CD4-positive, alpha-beta T cell treated with Interleukin-2 at 100 ng/mL for 4 hours (primary cell): ENCODE measurements around the gene UCK2.

Experiments
- DNase-seq: peaks from one replicate; pipeline ENCODE4 v3.0.0-alpha.2; 2020; ENCODE audit warnings: low spot score

The UCK2 gene

DNA sequence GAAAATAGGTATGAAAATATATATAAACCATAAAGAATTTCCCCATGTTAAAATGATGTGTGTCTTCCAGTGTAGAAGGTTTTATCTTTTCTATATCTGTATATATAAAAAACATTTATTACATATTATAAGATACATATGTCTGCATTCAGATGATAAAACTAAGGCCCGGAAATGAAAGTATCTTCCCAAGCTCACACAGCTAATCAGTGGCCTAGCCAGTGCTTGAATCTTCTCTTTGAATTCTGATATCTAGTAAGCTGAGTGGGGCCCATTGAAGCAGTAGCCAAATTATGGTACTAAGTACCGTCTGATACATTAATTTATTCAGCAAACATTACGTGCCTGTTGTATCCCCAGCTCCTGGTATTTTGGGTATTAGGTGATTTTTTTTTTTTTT lies 28.6 kb downstream of the UCK2 start:
- DNase-seq, result no peak

DNA sequence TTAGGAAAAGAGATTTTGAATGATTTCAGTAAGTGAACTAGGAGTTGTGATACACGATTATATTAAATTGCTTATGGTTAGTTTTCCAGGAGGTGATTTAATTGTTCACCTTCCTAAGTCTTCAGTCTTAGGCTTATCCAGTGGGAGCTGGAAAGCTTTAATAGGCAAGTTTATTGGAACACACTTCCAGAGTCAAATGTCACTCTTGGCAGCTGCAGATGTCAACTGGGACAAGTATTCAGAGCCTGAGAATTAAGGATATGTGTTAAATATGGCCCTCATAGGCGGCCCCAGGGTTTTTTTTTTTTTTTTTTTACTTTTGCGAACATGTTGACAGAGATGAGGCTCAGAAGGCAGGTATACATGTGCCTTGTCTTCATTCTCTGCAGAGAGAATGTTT lies 29.2 kb downstream of the UCK2 start:
- no peak for DNase-seq

DNA sequence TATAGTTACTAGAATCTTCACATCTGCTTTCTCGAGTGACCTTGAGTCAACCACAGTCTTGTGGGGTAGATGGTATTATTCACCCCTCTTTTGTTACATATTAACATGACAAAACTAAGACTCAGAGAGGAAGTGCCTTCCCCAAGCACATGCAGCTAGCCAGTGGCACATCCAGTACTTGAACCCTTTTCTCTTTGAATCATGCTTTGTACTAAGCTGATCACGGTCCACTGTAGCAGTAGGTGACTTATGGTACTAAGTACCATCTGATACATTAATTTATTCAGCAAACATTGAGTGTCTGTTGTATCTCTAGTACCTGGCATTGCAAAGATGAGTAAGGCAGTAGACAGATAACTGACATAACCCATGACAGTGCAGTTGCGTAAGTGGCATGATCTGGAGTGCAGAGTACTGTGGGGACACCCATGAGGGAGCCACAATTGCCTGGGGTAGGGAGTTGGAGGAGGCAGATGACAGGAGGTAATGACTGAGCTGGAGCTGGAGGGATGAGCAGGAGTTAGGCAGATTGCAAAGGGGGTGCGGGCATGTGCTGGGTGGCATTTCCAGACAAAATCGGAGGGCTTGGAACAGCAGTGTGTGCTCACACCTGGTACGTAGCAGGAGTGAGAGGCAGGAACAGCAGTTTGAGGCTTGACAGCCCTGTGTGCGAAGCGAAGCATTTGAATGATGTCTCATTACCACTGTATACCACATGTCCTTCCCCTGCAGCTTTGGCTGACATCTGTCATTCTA lies 29.8 kb downstream of the UCK2 start:
- no peak for DNase-seq

DNA sequence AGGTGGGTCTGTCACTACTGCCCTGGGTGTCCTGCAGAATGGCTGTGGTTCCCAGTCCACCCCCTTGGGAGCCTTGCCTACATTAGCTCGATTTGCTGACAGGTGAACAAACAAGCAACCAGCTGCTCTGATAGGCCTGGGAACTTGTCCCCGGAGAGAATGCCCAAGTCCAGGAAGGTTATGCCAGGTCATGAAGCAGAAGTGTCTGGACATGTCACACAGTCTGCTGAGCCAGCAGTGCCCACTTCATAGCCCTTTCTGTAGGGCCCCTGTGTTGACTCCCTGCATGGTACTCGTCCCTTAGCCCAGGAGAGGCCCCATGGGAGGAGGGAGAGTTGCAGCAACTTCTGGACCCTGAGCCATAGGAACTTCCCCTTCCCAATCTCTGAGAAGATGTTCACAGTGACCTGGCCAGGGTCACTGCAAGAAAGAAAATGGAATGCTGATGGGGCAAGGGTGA lies 31.0 kb downstream of the UCK2 start:
- DNase-seq, result no peak

DNA sequence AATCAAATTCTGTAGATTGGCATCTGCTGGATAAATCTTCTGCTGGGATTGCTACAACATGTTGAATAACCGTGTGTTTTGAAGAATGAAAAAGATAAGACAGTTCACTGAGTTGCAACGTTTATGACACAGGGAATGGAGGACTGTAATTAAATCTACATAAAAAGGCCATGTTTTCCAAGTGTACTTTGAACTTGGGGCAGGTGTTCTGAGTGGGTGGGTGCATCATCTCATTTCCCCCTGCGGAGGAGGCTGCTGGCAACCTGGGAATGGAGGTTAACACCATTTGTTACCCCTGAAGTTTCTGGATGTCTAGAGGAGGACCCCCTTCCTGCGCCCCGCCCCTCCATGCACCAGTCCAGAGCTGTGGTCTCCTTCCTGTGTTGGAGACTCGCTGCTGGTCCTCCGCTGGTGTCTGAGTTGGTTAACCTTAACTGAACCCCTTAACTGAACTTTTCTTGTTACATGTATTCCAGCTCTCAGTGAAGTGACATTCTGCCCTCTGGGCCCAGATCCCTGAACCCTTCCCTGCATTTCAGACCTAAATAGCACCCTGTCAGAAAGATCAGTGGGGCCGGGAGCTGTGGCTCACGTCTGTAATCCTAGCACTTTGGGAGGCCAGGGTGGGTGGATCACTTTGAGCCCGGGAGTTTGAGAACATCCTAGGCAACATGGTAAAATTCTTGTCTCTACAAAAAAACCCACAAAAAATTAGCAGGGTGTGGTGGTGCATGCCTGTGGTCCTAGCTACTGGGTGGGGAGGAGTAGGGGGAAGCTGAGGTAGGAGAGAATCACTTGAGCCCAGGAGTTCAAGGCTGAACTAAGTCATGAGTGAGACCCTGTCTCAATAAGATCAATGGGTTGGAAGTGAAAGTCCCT lies 31.8 kb downstream of the UCK2 start:
- DNase-seq, result no peak

DNA sequence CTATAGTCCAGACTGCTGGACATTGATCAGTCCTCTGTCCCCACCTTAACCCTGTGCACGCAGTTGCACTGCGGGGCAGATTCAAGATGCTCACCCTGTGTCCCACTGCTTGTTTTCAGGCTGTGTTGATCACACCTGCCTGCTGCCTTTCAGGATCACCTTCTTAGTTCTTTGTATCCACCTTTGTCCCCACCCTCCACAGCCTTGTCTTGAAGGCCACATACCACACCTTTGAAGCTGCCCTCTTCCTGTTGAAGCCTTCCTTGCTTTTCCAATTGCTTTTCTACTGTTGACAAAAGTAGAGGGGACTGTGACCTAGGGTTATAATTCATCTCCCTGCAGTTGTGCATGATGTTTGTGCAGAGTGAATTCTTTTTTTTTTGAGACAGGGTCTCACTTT lies 32.7 kb downstream of the UCK2 start:
- DNase-seq, result no peak

DNA sequence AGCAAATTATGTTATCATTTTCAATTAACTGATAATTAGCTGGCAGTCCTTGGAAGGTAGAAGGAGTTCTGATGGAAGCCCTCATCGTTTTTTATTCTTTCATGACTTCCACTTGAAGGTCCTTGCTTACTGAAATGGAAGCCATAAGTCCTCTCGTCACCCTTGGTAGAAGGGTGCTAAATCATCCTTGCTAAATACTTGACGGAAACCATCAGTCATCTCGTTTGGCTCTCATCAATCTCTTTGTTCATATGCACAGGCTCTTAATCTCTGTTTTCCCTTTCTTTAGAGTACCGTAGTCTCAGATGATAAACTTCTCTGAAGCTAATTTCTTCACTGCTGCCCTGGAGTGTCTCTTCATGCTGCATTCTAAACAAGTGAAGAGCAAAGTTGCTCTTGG lies 34.5 kb downstream of the UCK2 start:
- DNase-seq, result no peak

DNA sequence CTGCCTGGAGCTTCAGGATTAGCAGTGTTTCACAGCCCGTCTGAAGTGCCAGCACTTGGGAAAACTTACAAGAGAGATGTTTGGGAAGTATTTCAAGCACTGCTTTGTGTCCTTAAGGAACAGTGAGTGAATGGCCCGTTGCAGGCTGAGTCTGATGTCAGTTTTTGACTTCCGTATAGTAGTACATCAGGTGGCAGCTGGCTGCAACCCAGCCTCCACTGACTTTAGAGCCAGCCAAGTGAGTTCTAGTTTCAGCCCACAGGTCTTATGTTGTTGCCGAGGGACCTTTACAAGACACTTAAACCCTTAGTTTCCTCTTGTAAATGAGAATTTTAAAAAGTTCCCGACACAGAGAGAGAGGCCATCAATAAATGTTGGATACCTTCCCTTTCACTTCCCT lies 35.0 kb downstream of the UCK2 start:
- no peak for DNase-seq

DNA sequence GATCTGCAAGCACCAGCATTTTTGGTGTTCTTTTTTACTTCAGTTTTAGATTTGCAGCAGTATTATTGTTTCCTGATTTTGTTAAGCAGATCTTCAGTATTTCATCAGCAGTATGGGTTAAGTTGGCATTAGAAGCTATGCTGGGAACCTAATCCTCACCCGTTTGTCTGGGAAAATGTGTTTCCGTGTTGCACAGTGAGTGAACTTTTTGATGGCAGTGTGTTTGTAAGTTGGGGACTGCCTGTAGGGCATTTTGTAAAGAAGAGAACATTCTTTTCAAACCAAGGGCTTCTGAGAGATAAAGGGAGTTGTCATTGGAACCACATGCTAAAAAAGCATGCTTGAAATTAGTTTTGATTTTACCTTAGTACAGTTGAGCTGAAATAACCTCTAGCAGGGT lies 35.9 kb downstream of the UCK2 start:
- DNase-seq, result no peak

DNA sequence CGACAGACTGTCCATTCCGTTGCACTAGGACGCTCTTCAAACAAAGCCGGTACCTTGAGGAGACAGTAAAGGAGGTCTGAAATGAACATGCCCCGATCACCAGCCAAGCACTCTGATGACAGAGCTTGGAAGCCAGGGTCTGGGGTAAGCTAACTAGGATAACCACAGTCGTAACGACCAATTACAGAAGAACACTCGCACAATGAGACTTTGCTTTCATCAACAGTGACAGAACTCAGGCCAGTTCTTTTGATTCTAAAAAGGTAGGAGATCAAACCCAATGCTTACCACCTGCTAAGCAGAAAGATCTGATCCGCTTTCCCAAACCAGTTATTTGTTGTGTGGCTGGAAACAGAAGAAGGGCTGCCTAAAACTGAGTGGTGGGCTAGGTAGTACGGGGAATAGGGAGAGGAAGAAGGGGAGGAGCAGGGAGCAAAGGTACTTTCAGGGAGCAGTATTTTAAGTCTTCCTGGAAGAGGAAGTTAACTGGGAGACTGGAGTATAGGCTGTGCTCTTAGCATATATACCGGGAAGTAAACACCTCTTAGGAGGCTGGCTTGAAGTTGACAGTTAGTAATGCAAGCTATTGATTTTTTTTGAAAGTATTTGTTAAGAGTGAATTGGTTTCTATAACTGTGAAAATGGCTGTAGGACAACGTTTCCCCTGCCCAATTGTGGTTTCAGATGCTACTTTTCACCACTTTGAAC lies 38.4 kb downstream of the UCK2 start:
- no peak for DNase-seq

DNA sequence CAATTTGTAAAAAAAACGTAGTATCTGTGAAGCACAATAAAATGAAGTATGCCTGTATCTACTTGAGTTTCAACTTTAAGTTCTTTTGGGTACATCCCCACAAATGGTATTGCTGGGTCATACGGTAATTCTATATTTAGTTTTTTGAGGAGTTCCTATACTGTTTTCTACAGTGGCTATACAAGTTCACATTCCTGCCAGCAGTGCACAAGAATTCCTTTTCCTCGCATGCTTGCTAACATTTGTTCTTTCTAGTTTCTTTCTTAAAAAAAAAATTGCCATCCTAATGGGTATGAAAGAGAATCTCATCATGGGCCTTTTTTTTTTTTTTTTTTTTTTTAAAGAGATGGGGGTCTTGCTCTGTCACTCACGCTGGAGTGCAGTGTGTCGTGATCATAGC lies 41.9 kb downstream of the UCK2 start:
- DNase-seq, result no peak

DNA sequence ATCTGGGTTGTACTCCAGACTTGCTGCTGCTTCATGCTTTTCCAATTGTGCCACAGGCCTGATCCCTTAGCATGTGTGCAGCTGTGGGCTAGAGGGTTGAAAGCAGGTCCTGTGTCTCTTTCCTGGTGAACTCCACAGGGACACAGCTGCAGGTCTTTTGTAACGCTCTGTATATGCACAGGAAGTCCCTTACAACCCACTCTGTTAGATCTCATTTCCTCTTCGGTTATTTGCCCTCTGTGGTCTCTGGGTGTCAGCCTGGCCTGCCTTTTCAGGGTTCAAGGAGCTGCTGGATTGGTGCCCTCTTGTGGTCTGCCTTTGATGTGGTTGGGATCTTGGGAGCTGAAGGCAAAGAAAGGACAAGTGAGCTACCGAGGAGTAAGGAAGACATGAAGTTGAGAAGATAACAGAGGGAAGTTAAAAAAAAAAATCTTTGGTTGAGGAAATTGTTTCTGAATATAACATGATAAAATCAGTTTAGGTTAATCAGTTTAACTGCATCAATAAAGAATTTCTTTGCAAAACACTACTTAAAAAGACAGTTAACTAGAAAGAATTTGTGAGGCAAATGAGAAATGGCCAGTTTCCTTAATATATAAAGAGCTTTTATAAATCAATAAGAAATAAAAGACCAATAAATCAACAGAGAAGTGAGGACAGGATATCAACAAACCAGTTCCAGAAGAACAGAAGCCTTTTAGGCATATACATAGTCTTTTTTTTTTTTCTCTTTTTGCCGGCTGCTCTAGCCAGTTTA lies 44.1 kb downstream of the UCK2 start:
- DNase-seq, result peak; percentile 55

DNA sequence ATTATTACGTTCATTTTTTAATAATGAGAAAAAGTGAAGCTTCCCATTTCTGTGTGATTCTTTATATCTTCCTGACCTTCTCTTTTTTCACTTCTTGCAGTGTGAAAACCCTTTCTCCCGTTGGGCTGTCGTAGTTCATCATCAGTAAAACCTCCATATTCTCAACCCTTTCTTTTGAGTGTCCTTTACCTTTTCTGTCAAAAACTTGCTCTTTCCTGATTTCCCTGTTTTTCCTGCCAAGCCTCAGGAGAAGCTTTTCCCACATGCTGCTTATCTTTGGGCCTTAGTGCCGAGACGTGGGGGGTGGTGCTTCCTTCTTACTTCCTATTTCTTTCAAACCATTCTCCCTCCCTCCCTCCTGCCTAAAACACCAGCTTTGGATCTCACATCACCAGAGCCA lies 46.1 kb downstream of the UCK2 start:
- no peak for DNase-seq

DNA sequence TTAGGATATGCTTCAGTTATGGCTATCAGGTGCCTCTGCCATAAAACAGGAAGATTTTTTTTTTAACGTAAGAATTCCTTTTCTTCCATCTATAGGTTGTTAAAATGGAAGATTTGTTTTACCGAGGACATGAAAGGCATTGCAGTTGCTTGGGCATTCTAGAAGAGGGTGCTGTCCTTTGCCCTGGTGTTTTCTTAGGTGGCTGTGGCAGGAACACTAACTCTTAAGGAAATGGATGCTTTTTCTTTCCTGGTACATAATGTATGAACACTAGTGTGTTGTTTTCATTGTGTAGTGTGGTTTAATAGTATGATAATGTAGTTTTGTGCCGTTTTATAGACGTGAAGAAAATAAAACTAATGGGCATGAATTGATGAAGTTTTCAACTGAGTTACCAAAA lies 47.2 kb downstream of the UCK2 start:
- DNase-seq, result no peak

DNA sequence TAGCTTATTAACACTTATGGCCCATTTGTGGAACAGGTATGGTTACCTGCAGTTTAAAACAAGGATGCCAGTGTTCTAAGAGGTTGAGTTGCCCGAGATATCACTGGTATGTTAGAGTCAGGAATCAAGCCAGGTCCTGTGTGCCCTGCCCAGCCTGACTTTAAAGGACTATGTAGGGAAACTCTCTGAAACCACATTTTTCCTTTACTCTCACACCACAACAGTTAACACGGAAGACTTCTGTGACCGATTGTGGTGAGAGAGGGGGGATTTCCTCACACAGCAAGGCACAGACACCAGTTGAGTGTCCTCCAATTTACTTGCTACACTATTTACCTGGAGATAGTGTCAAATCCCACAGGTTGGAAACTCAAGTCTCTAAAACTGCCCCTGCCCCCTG lies 47.8 kb downstream of the UCK2 start:
- no peak for DNase-seq

DNA sequence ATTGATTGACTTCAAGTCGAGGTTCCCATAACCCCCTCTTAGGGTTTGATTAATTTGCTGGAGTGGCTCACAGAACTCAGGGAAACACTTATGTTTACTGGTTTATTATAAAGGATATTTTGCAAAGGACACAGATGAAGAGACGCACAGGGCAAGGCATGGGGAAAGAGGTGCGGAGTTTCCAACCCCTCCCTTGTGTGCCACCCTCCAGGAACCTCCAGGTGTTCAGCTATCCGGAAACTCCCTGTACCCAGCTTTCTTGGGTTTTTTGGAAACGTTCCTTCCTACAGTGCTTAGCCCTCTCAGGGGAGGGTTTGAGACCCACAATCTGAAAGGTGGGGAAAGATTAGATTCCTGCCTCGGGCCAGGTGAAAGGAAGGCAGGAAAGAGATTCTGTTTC lies 48.2 kb downstream of the UCK2 start:
- no peak for DNase-seq

DNA sequence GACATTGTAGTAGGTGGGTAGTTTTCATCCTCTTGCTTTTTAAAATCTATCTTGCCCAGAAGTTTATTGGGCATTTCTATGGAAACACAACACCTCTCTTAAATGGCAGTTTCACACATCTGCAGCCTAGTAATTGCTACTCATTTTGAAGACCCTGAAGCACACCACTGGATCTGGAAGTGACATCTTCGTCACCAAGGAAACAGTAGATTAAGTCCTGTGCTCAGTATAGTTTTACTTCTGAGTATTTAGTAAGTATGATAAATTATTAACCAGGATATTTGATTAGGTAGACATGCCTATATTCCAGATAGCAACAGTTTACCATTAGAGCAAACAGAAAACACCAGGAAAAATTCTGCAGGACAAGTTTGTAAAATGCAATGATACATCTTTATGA lies 48.7 kb downstream of the UCK2 start:
- DNase-seq, result no peak

DNA sequence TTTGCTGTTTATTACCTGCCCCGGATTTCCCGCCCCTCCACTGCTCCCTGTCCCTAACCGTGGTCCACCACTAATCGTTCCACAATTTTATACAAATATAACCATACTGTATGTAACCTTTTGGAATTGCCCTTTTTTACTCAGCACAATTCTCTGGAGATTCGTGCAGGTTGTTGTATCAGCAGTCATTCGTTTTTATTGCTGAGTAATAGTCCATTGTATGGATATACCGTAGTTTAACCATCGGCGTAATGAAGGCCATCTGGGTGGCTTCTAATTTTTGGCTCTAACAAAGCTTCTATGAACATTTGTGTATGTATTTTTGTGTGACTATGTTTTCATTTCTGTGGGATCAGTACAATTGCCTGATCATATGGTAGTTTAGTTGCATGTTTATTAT lies 50.0 kb downstream of the UCK2 start:
- DNase-seq, result no peak

DNA sequence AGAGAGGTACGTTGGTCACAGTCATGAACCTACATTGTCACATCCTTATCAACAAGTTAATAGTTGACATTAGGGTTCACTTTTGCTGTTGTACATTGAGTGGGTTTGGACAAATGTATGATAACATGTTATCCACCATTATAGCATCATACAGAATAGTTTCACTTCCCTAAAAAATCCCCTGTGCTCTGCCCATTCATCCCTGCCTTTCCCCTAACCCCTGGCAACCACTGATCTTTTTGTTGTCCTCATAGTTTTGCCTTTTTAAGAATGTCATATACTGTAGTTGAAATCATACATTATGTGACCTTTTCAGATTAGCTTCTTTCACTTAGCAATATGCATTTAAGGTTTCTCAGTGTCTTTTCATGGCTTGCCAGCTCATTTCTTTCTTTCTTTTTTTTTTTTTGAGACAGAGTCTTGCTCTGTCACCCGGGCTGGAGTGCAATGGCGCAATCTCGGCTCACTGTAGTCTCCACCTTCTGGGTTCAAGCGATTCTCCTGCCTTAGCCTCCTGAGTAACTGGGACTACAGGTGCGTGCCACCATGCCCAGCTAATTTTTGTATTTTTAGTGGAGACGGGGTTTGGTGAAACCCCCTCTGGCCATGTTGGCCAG lies 50.6 kb downstream of the UCK2 start:
- DNase-seq, result no peak

DNA sequence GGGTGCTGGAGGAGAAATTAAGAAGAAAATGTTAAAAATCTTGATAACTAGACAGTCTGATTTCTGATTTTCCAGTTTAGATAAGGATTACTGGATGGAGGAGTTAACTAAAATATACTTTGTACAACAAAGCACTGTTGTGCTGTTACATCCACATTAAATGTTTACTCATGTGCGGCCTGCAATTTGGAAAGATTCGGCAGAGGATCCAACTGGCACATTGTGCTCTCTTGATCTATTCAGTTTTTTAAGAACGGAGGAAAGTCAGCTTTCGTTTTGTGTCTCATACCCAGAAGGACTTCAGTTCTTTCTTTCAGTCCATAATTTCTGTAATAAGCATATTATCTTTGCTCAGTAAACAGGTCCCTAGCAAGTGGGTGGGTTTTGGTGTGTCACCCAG lies 52.5 kb downstream of the UCK2 start:
- DNase-seq, result no peak

DNA sequence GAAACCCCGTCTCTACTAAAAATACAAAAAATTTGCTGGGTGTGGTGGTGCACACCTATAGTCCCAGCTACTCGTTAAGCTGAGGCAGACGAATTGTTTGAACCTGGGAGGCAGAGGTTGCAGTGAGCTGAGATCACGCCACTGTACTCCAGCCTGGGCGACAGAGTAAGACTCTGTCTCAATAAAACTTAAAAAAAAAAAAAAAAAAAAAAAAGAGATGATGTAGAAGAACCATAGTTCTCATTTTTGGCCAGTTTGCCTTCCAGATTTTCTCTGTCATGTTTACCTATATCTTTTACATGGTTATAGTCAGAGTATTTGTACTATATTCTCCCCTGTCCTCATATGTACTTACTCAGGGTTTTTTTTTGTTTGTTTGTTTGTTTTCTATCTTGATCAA lies 53.6 kb downstream of the UCK2 start:
- DNase-seq, result no peak
